SK-N-SH (cell line): ENCODE data around the gene TM9SF1. TPM values are rescaled to one million over a fixed set of nuclear protein-coding genes. Genes with fewer than 3 reads are reported as not detected.

Experiments used
- CTCF ChIA-PET: fragments of 300-600, 350-600 bp; formaldehyde crosslinking; extraction: SDS; loops from one replicate; lab custom pipeline; 2021; lab: Yijun Ruan, JAX
- POLR2A ChIA-PET: fragments of 350-600 bp; sonication (Branson Sonifier 250); formaldehyde crosslinking; extraction: SDS; loops from one replicate; lab custom pipeline; 2020; ENCODE audit warnings: antibody characterized with exemption, inconsistent platforms; lab: Yijun Ruan, JAX
- DNase-seq: peaks from one replicate; pipeline ENCODE4 v3.0.0; 2012
- H2AFZ ChIP-seq: fragments of 200-600 bp; sonication (generic); 2 replicates; pipeline ENCODE4 v1.8.1; 2016; ENCODE audit warnings: antibody characterized with exemption, mild to moderate bottlenecking, low read depth
- H3F3A ChIP-seq: fragments of 200-600 bp; sonication (generic); replicated peaks from 2 replicates; pipeline ENCODE3; 2016; ENCODE audit warnings: antibody characterized with exemption, mild to moderate bottlenecking; ENCODE audit not compliant: insufficient read depth
- H3K27ac ChIP-seq, 2 experiments: fragments of 200-500 bp in 1 of 2; fragments of 200-600 bp in 1 of 2; sonication (Bioruptor generic) in 1 of 2; sonication (generic), shearing (Covaris generic) in 1 of 2; 2 replicates each; pipeline versions ENCODE4 v1.5.1 to v1.6.1; 2014 to 2016; ENCODE audit warnings: low read depth in 2 of 2, inconsistent platforms in 1 of 2, low read length in 1 of 2, mild to moderate bottlenecking in 1 of 2, mixed read lengths in 1 of 2
- H3K27me3 ChIP-seq: fragments of 200-600 bp; sonication (generic), shearing (Covaris generic); 2 replicates; pipeline ENCODE4 v1.6.1; 2016; ENCODE audit warnings: mixed run types; ENCODE audit not compliant: insufficient read depth
- H3K36me3 ChIP-seq, 2 experiments: fragments of 200-500 bp in 1 of 2; fragments of 200-600 bp in 1 of 2; sonication (Bioruptor generic) in 1 of 2; sonication (generic) in 1 of 2; replicated peaks in 1 of 2; 2 replicates each; pipeline versions ENCODE3 to v1.5.1; 2014 to 2016; ENCODE audit warnings: low read length in 1 of 2, mild to moderate bottlenecking in 1 of 2; ENCODE audit not compliant: insufficient read depth in 2 of 2, control insufficient read depth in 1 of 2
- H3K4me1 ChIP-seq, 2 experiments: fragments of 200-500 bp in 1 of 2; fragments of 200-600 bp in 1 of 2; sonication (Bioruptor generic) in 1 of 2; sonication (generic), shearing (Covaris generic) in 1 of 2; 2 replicates each; pipeline versions ENCODE4 v1.5.1 to v1.6.1; 2014 to 2016; ENCODE audit warnings: low read depth in 1 of 2, low read length in 1 of 2, mixed run types in 1 of 2; ENCODE audit not compliant: insufficient read depth in 2 of 2, control insufficient read depth in 1 of 2
- H3K4me2 ChIP-seq: fragments of 200-600 bp; sonication (generic), shearing (Covaris generic); 2 replicates; pipeline ENCODE4 v1.6.1; 2017; ENCODE audit warnings: mixed run types
- H3K4me3 ChIP-seq, 2 experiments: fragments of 200-500 bp in 1 of 2; fragments of 200-600 bp in 1 of 2; sonication (Bioruptor generic) in 1 of 2; sonication (generic), shearing (Covaris generic) in 1 of 2; 2 replicates each; pipeline versions ENCODE4 v1.5.1 to v1.8.1; 2014 to 2016; ENCODE audit warnings: low read depth in 2 of 2, inconsistent platforms in 1 of 2, low read length in 1 of 2, mild to moderate bottlenecking in 1 of 2, mixed read lengths in 1 of 2, moderate library complexity in 1 of 2
- H3K79me2 ChIP-seq: fragments of 200-600 bp; sonication (generic); 2 replicates; pipeline ENCODE4 v1.8.1; 2017; ENCODE audit warnings: mild to moderate bottlenecking; ENCODE audit not compliant: insufficient read depth
- H3K9ac ChIP-seq: fragments of 200-600 bp; sonication (generic); 2 replicates; pipeline ENCODE4 v1.6.1; 2017; ENCODE audit warnings: mixed run types
- H3K9me2 ChIP-seq: fragments of 200-600 bp; sonication (generic); 2 replicates; pipeline ENCODE4 v1.6.1; 2017; ENCODE audit warnings: mixed run types
- H3K9me3 ChIP-seq: fragments of 200-600 bp; sonication (generic); 2 replicates; pipeline ENCODE4 v1.6.1; 2017; ENCODE audit warnings: mixed run types, mild to moderate bottlenecking, moderate library complexity
- H4K20me1 ChIP-seq: fragments of 200-600 bp; sonication (generic); 2 replicates; pipeline ENCODE4 v1.6.1; 2017; ENCODE audit warnings: mild to moderate bottlenecking, mixed run types; ENCODE audit not compliant: insufficient read depth
- FOSL2 ChIP-seq: IDR thresholded peaks from 2 replicates; pipeline ENCODE4 v1.4.0; 2012; ENCODE audit warnings: low read depth, mild to moderate bottlenecking, moderate library complexity, borderline replicate concordance
- GABPA ChIP-seq: IDR thresholded peaks from 2 replicates; pipeline ENCODE4 v1.4.0; 2012; ENCODE audit warnings: low read depth, mild to moderate bottlenecking
- RAD21 ChIP-seq: IDR thresholded peaks from 2 replicates; pipeline ENCODE4 v1.6.1; 2012; ENCODE audit warnings: mild to moderate bottlenecking, low read length
- SIN3A ChIP-seq: IDR thresholded peaks from 2 replicates; pipeline ENCODE4 v1.6.1; 2012; ENCODE audit warnings: low read depth, mild to moderate bottlenecking, low read length, moderate library complexity, borderline replicate concordance
- SMC3 ChIP-seq: IDR thresholded peaks from 2 replicates; pipeline ENCODE4 v1.6.1; 2012; ENCODE audit warnings: low read depth, low read length, improper control_type of control experiment
- TCF12 ChIP-seq: IDR thresholded peaks from 2 replicates; pipeline ENCODE4 v1.4.0; 2012
- TEAD4 ChIP-seq: IDR thresholded peaks from 2 replicates; pipeline ENCODE4 v1.4.0; 2012; ENCODE audit warnings: mild to moderate bottlenecking, borderline replicate concordance; ENCODE audit not compliant: insufficient read depth
- WGBS: methylation state at CpG from one replicate; pipeline ENCODE4 v1.1.6; 2017; ENCODE audit warnings: low lambda C conversion rate; 5-methylcytosine and 5-hydroxymethylcytosine counted together
- polyA plus RNA-seq, 3 experiments: library from polyadenylated mRNA; depleted of rRNA; stranded (reverse); fragments of >200 nt; gene quantifications; 2 replicates each; pipeline ENCODE4 v1.2.3, GENCODE V29; 2012
- TF ChIP-seq, protein P1 (sequence below): IDR thresholded peaks from 2 replicates; pipeline ENCODE4 v1.4.0; 2012; ENCODE audit warnings: low read depth
- TF ChIP-seq, protein P2 (sequence below): IDR thresholded peaks from 2 replicates; pipeline ENCODE4 v1.6.1; 2012; ENCODE audit warnings: mild to moderate bottlenecking, low read depth, low read length, moderate library complexity

Gene TM9SF1
- polyA plus RNA-seq, 1 of the 3 experiments (the other 2 are of a cell fraction) = 48.7 TPM

DNA sequence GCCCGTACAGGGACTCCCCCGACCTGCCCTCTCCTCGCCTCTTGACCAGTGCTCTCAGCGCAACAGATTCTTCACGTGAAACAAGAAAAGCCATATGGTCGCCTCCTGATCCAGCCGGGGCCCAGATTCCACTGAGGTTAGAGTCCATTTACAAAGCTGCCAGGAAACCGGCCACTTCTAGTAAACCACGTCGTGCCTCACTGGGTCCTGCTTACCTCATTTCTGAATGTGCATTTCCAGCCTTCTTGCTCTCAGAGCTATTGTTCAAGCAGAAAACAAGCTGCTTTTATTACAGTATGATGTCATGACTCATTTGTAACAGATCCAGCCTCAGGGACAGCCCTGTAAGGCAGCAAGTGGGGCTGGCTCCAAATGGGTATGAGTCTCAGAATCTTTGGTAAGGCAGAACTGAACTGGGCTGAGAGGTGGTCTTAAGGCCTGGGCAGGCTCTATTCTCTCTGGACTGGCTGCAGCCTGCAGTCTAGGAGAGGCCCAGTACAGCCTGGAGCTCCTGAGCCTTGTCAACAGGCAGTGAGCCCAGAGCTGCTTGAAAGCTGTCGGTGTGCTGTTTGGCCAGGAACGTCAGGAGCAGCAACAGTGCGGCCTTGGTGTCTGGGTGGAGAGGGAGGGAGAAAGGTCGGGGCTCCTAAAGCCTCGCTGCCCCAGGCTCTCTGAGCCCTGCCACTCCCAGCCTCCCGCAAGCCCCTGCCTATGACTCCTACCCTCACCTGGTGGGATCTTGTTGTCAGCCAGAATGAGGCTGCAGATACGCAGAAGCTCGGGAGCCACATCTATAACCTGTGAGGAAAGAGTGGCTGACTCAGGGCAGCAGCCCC lies 15.1 kb downstream of the TM9SF1 start:
- Histone ChIP-seq H3K4me3 (no peak overlapping the region), H3K9me3 (no peaks in the 10 kb centered on the region), H3K79me2 (no peaks in the 10 kb centered on the region), H3K27me3 (no peaks in the 10 kb centered on the region), H3K27ac (peak overlapping the region; percentile 8 to 16; a peak in 2 of 4 replicates), H3K9me2 (no peaks in the 10 kb centered on the region), H2AFZ (no peak overlapping the region), H3K4me1 (peaks cover 0 to 12% of the 10 kb centered on the region in 2 experiments; a peak in 2 of 4 replicates), H3F3A (peaks cover 11% of the 10 kb centered on the region), H3K36me3 (peaks cover 8 to 82% of the 10 kb centered on the region in 2 experiments), H3K9ac (no peak overlapping the region), H4K20me1 (no peaks in the 10 kb centered on the region), H3K4me2 (no peak overlapping the region)
- ChIA-PET CTCF (interaction anchor here (0.9 to 2.4 kb wide), 3 partner anchors 19 to 72 kb away, joined by 3 to 11 read pairs (median 5); partner anchors contain the start of gene IRF9), POLR2A (interaction anchor here (0.6 to 3.3 kb wide), 5 partner anchors 8 to 20 kb away, joined by 4 to 21 read pairs (median 10); partner anchors contain the start of genes IPO4, IRF9, REC8 and TM9SF1)
- 79% methylated on average over 8 of the region's 18 CpGs for WGBS
- peak; percentile 9; the same call in 1 of the 2 replicates for TF ChIP-seq TCF12
- TF ChIP-seq SMC3 = no peak
- no peak for TF ChIP-seq SIN3A
- DNase-seq = no peak

- TF ChIP-seq SMC3 = no peak
- TF ChIP-seq RAD21 = no peak
- no peak for TF ChIP-seq FOSL2
- TF ChIP-seq GABPA = no peak
- no peak for TF ChIP-seq TEAD4
- TF ChIP-seq, protein P1, sequence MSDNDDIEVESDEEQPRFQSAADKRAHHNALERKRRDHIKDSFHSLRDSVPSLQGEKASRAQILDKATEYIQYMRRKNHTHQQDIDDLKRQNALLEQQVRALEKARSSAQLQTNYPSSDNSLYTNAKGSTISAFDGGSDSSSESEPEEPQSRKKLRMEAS = no peak
- TF ChIP-seq, protein P2, sequence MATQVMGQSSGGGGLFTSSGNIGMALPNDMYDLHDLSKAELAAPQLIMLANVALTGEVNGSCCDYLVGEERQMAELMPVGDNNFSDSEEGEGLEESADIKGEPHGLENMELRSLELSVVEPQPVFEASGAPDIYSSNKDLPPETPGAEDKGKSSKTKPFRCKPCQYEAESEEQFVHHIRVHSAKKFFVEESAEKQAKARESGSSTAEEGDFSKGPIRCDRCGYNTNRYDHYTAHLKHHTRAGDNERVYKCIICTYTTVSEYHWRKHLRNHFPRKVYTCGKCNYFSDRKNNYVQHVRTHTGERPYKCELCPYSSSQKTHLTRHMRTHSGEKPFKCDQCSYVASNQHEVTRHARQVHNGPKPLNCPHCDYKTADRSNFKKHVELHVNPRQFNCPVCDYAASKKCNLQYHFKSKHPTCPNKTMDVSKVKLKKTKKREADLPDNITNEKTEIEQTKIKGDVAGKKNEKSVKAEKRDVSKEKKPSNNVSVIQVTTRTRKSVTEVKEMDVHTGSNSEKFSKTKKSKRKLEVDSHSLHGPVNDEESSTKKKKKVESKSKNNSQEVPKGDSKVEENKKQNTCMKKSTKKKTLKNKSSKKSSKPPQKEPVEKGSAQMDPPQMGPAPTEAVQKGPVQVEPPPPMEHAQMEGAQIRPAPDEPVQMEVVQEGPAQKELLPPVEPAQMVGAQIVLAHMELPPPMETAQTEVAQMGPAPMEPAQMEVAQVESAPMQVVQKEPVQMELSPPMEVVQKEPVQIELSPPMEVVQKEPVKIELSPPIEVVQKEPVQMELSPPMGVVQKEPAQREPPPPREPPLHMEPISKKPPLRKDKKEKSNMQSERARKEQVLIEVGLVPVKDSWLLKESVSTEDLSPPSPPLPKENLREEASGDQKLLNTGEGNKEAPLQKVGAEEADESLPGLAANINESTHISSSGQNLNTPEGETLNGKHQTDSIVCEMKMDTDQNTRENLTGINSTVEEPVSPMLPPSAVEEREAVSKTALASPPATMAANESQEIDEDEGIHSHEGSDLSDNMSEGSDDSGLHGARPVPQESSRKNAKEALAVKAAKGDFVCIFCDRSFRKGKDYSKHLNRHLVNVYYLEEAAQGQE = no peak
- Histone ChIP-seq H3K9ac (no peak overlapping the region), H3K27ac (peak overlapping the region in 1 of 2 experiments; percentile 8; a peak in 1 of 4 replicates), H3K79me2 (no peaks in the 10 kb centered on the region), H3K9me2 (no peaks in the 10 kb centered on the region), H3K36me3 (peaks cover 8 to 75% of the 10 kb centered on the region in 2 experiments), H2AFZ (no peak overlapping the region), H3K4me2 (no peak overlapping the region), H4K20me1 (no peaks in the 10 kb centered on the region), H3K9me3 (no peaks in the 10 kb centered on the region), H3K4me3 (no peak overlapping the region), H3K27me3 (no peaks in the 10 kb centered on the region), H3K4me1 (peaks cover 0 to 12% of the 10 kb centered on the region in 2 experiments; a peak in 2 of 4 replicates), H3F3A (peaks cover 11% of the 10 kb centered on the region)
- DNase-seq = no peak
- POLR2A ChIA-PET = interaction anchor here (1.1 to 3.3 kb wide), 4 partner anchors 9 to 19 kb away, joined by 5 to 14 read pairs (median 8); partner anchors contain the start of genes IPO4, IRF9 and TM9SF1
- 94% methylated on average over 6 of the region's 14 CpGs for WGBS
- CTCF ChIA-PET = interaction anchor here (1.7 to 2.4 kb wide), 3 partner anchors 18 to 71 kb away, joined by 5 to 11 read pairs (median 11); partner anchors contain the start of gene IRF9
These were observed 15.8 kb downstream of the TM9SF1 start for GRCh38 chr14:24179294-24179960.
